ENCODE data around the gene ANKRD27.
"Not testable (repeated sequence)": the region's sequence is repeated elsewhere in the genome, so short reads cannot be mapped to it uniquely, and the experiment has no call there.

ANKRD27 gene

GRCh38 chr19:32709032-32709431 lies 34.1 kb upstream of the ANKRD27 start:
- H3K4ac ChIP-seq (ENCODE audit: low read depth, low read length): no peak overlapping the region
- WGBS (ENCODE audit: extremely low coverage, insufficient coverage, insufficient read length): no CpG with 5 or more reads among the region's 5 CpGs

GRCh38 chr19:32708457-32708856 lies 33.5 kb upstream of the ANKRD27 start:
- DNase-seq: no peak
- Histone ChIP-seq H2BK120ac (ENCODE audit: insufficient read depth, low read length, poor library complexity) (no peak overlapping the region), H2BK5ac (ENCODE audit: low read depth, low read length, poor library complexity) (no peak overlapping the region), H3K14ac (ENCODE audit: low read length) (no peak overlapping the region), H2AK5ac (ENCODE audit: low read length) (no peak overlapping the region), H3K36me3 (ENCODE audit: control insufficient read depth in 1 of 2, insufficient read depth in 2 of 2, low read length in 2 of 2) (peaks cover 0 to 7% of the 10 kb centered on the region in 2 experiments), H3K79me2 (ENCODE audit: control insufficient read depth, insufficient read depth, low read length, poor library complexity) (no peaks in the 10 kb centered on the region), H3K9ac (ENCODE audit: low read length) (no peak overlapping the region), H3K4ac (ENCODE audit: low read depth, low read length) (no peak overlapping the region), H2BK12ac (ENCODE audit: low read length) (no peak overlapping the region), H3K18ac (ENCODE audit: low read length) (no peak overlapping the region), H3K79me1 (ENCODE audit: low read length) (no peaks in the 10 kb centered on the region), H4K91ac (ENCODE audit: low read depth, low read length) (no peak overlapping the region), H3K27ac (ENCODE audit: low read depth, low read length) (no peak overlapping the region), H2AFZ (ENCODE audit: insufficient read depth, low read length, poor library complexity) (no peak overlapping the region), H3K27me3 (ENCODE audit: insufficient read depth, low read length) (no peaks in the 10 kb centered on the region), H3K9me3 (ENCODE audit: insufficient read depth, low read depth, low read length) (no peaks in the 10 kb centered on the region), H3K4me1 (ENCODE audit: control insufficient read depth in 1 of 2, insufficient read depth in 2 of 2, low read length in 2 of 2) (no peaks in the 10 kb centered on the region), H4K12ac (ENCODE audit: low read depth, low read length) (no peak overlapping the region), H3K4me3 (ENCODE audit: low read depth, low read length) (no peak overlapping the region), H3K23ac (ENCODE audit: low read length) (no peak overlapping the region), H3K4me2 (ENCODE audit: low read length) (no peak overlapping the region), H4K8ac (ENCODE audit: low read depth, low read length) (no peak overlapping the region)
- no CpG with 5 or more reads among the region's 3 CpGs for WGBS (ENCODE audit: extremely low coverage, insufficient coverage, insufficient read length)

More at GRCh38 chr19:32709032-32709431, 34.1 kb upstream of the ANKRD27 start:
- no peak overlapping the region for H3K14ac ChIP-seq (ENCODE audit: low read length)
- H3K23ac ChIP-seq (ENCODE audit: low read length): no peak overlapping the region
- peaks cover 0 to 6% of the 10 kb centered on the region in 2 experiments for H3K36me3 ChIP-seq (ENCODE audit: control insufficient read depth in 1 of 2, insufficient read depth in 2 of 2, low read length in 2 of 2)
- no peak overlapping the region for H4K8ac ChIP-seq (ENCODE audit: low read depth, low read length)
- H3K4me3 ChIP-seq (ENCODE audit: low read depth, low read length): no peak overlapping the region
- H3K27ac ChIP-seq (ENCODE audit: low read depth, low read length): no peak overlapping the region
- H3K27me3 ChIP-seq (ENCODE audit: insufficient read depth, low read length): no peaks in the 10 kb centered on the region
- no peak overlapping the region for H3K9ac ChIP-seq (ENCODE audit: low read length)
- H3K4me1 ChIP-seq (ENCODE audit: control insufficient read depth in 1 of 2, insufficient read depth in 2 of 2, low read length in 2 of 2): no peaks in the 10 kb centered on the region
- no peak for DNase-seq
- no peak overlapping the region for H2AFZ ChIP-seq (ENCODE audit: insufficient read depth, low read length, poor library complexity)
- no peak overlapping the region for H2BK5ac ChIP-seq (ENCODE audit: low read depth, low read length, poor library complexity)
- no peak overlapping the region for H4K12ac ChIP-seq (ENCODE audit: low read depth, low read length)
- H3K79me2 ChIP-seq (ENCODE audit: control insufficient read depth, insufficient read depth, low read length, poor library complexity): no peaks in the 10 kb centered on the region
- no peaks in the 10 kb centered on the region for H3K79me1 ChIP-seq (ENCODE audit: low read length)
- H2AK5ac ChIP-seq (ENCODE audit: low read length): no peak overlapping the region
- no peak overlapping the region for H3K18ac ChIP-seq (ENCODE audit: low read length)
- no peaks in the 10 kb centered on the region for H3K9me3 ChIP-seq (ENCODE audit: insufficient read depth, low read depth, low read length)
- H3K4me2 ChIP-seq (ENCODE audit: low read length): no peak overlapping the region
- no peak overlapping the region for H4K91ac ChIP-seq (ENCODE audit: low read depth, low read length)
- H2BK120ac ChIP-seq (ENCODE audit: insufficient read depth, low read length, poor library complexity): no peak overlapping the region
- no peak overlapping the region for H2BK12ac ChIP-seq (ENCODE audit: low read length)

- DNase-seq; H3K4me2 ChIP-seq (ENCODE audit: low read length); H4K91ac ChIP-seq (ENCODE audit: low read depth, low read length); H2AFZ ChIP-seq (ENCODE audit: insufficient read depth, low read length, poor library complexity); H3K36me3 ChIP-seq (ENCODE audit: control insufficient read depth in 1 of 2, insufficient read depth in 2 of 2, low read length in 2 of 2); H2BK5ac ChIP-seq (ENCODE audit: low read depth, low read length, poor library complexity); H4K12ac ChIP-seq (ENCODE audit: low read depth, low read length); H3K23ac ChIP-seq (ENCODE audit: low read length); H3K27ac ChIP-seq (ENCODE audit: low read depth, low read length); H2AK5ac ChIP-seq (ENCODE audit: low read length); H2BK120ac ChIP-seq (ENCODE audit: insufficient read depth, low read length, poor library complexity); H3K14ac ChIP-seq (ENCODE audit: low read length); H3K4me3 ChIP-seq (ENCODE audit: low read depth, low read length); H3K4me1 ChIP-seq (ENCODE audit: control insufficient read depth in 1 of 2, insufficient read depth in 2 of 2, low read length in 2 of 2); H4K8ac ChIP-seq (ENCODE audit: low read depth, low read length); H3K4ac ChIP-seq (ENCODE audit: low read depth, low read length); H3K79me2 ChIP-seq (ENCODE audit: control insufficient read depth, insufficient read depth, low read length, poor library complexity); H3K9me3 ChIP-seq (ENCODE audit: insufficient read depth, low read depth, low read length); H2BK12ac ChIP-seq (ENCODE audit: low read length); H3K18ac ChIP-seq (ENCODE audit: low read length); H3K27me3 ChIP-seq (ENCODE audit: insufficient read depth, low read length); H3K9ac ChIP-seq (ENCODE audit: low read length); H3K79me1 ChIP-seq (ENCODE audit: low read length): not testable (repeated sequence)
- WGBS (ENCODE audit: extremely low coverage, insufficient coverage, insufficient read length): no CpG with 5 or more reads among the region's 2 CpGs
Observed at GRCh38 chr19:32704006-32704405, 29.0 kb upstream of the ANKRD27 start.

GRCh38 chr19:32702010-32702409 lies 27.0 kb upstream of the ANKRD27 start:
- H3K18ac ChIP-seq (ENCODE audit: low read length): no peak overlapping the region
- no peak overlapping the region for H3K4me3 ChIP-seq (ENCODE audit: low read depth, low read length)
- no CpG with 5 or more reads among the region's 5 CpGs for WGBS (ENCODE audit: extremely low coverage, insufficient coverage, insufficient read length)
- H3K36me3 ChIP-seq (ENCODE audit: control insufficient read depth in 1 of 2, insufficient read depth in 2 of 2, low read length in 2 of 2): peaks cover 5 to 9% of the 10 kb centered on the region in 2 experiments
- H2AK5ac ChIP-seq (ENCODE audit: low read length): no peak overlapping the region
- no peak overlapping the region for H2AFZ ChIP-seq (ENCODE audit: insufficient read depth, low read length, poor library complexity)
- no peaks in the 10 kb centered on the region for H3K79me1 ChIP-seq (ENCODE audit: low read length)
- no peak overlapping the region for H4K12ac ChIP-seq (ENCODE audit: low read depth, low read length)
- no peaks in the 10 kb centered on the region for H3K9me3 ChIP-seq (ENCODE audit: insufficient read depth, low read depth, low read length)
- no peak overlapping the region for H3K9ac ChIP-seq (ENCODE audit: low read length)
- H3K79me2 ChIP-seq (ENCODE audit: control insufficient read depth, insufficient read depth, low read length, poor library complexity): no peaks in the 10 kb centered on the region
- no peak overlapping the region for H2BK12ac ChIP-seq (ENCODE audit: low read length)
- H3K4me1 ChIP-seq (ENCODE audit: control insufficient read depth in 1 of 2, insufficient read depth in 2 of 2, low read length in 2 of 2): no peaks in the 10 kb centered on the region
- no peak overlapping the region for H4K8ac ChIP-seq (ENCODE audit: low read depth, low read length)
- H3K4me2 ChIP-seq (ENCODE audit: low read length): no peak overlapping the region
- H3K27me3 ChIP-seq (ENCODE audit: insufficient read depth, low read length): no peaks in the 10 kb centered on the region
- no peak overlapping the region for H3K27ac ChIP-seq (ENCODE audit: low read depth, low read length)
- no peak overlapping the region for H2BK5ac ChIP-seq (ENCODE audit: low read depth, low read length, poor library complexity)
- no peak overlapping the region for H4K91ac ChIP-seq (ENCODE audit: low read depth, low read length)
- H3K4ac ChIP-seq (ENCODE audit: low read depth, low read length): no peak overlapping the region
- no peak overlapping the region for H3K23ac ChIP-seq (ENCODE audit: low read length)
- no peak overlapping the region for H2BK120ac ChIP-seq (ENCODE audit: insufficient read depth, low read length, poor library complexity)
- no peak for DNase-seq
- no peak overlapping the region for H3K14ac ChIP-seq (ENCODE audit: low read length)

Measured in trophoblast cell (in vitro differentiated cells and primary cell).